ENCODE measurements around the gene STXBP6.
A peak's percentile ranks its signal among the peaks of the same experiment; 100 is the strongest.

The STXBP6 gene

GRCh38 chr14:25050269-25051150 lies 563 bp upstream of the STXBP6 start:
- DNase-seq, result peak; percentile 77

- DNase-seq, result no peak
These were observed 817 bp downstream of the STXBP6 start for GRCh38 chr14:25049093-25049567.

GRCh38 chr14:25048170-25049016 lies 1.6 kb downstream of the STXBP6 start:
- DNase-seq, result peak; percentile 89

- no peak for DNase-seq
These were observed 3.5 kb downstream of the STXBP6 start for GRCh38 chr14:25046301-25046943.

- DNase-seq, result no peak
These were observed 5.7 kb downstream of the STXBP6 start for GRCh38 chr14:25044106-25044698.

GRCh38 chr14:25042362-25043299 lies 7.3 kb downstream of the STXBP6 start:
- DNase-seq, result peak; percentile 68

- no peak for DNase-seq
These were observed 8.0 kb downstream of the STXBP6 start for GRCh38 chr14:25041898-25042297.

GRCh38 chr14:25041484-25041883 lies 8.5 kb downstream of the STXBP6 start:
- DNase-seq, result no peak

GRCh38 chr14:25039933-25040332 lies 10.0 kb downstream of the STXBP6 start:
- DNase-seq, result no peak

- DNase-seq, result no peak
These were observed 11.8 kb downstream of the STXBP6 start for GRCh38 chr14:25038044-25038668.

- DNase-seq, result no peak
These were observed 12.9 kb downstream of the STXBP6 start for GRCh38 chr14:25037032-25037431.

- no peak for DNase-seq
These were observed 14.9 kb downstream of the STXBP6 start for GRCh38 chr14:25034803-25035681.

GRCh38 chr14:25033358-25033757 lies 16.6 kb downstream of the STXBP6 start:
- no peak for DNase-seq

- DNase-seq, result no peak
These were observed 17.7 kb downstream of the STXBP6 start for GRCh38 chr14:25032092-25032784.

GRCh38 chr14:25026476-25027137 lies 23.3 kb downstream of the STXBP6 start:
- DNase-seq, result no peak

- DNase-seq, result no peak
These were observed 30.1 kb downstream of the STXBP6 start for GRCh38 chr14:25019892-25020291.

- no peak for DNase-seq
These were observed 32.4 kb downstream of the STXBP6 start for GRCh38 chr14:25017562-25017961.

- no peak for DNase-seq
These were observed 34.2 kb downstream of the STXBP6 start for GRCh38 chr14:25015761-25016160.

- DNase-seq, result no peak
These were observed 35.5 kb downstream of the STXBP6 start for GRCh38 chr14:25014440-25014839.
